Chondrocyte (in vitro differentiated cells): ENCODE measurements around the gene PTGES. TPM values are rescaled to one million over a fixed set of nuclear protein-coding genes. Genes with fewer than 3 reads are reported as not detected.
A peak's percentile ranks its signal among the peaks of the same experiment; 100 is the strongest.
"Not testable (repeated sequence)": the region's sequence is repeated elsewhere in the genome, so short reads cannot be mapped to it uniquely, and the experiment has no call there.

Source experiments
- DNase-seq: peaks from one replicate; pipeline ENCODE4 v3.0.0; 2021; ENCODE audit warnings: mixed read lengths, low spot score
- H3K27ac Mint-ChIP-seq: one replicate; pipeline ENCODE4 v1.8.0; 2021; ENCODE audit warnings: mild to moderate bottlenecking, moderate library complexity, mixed read lengths; ENCODE audit not compliant: unreplicated experiment
- H3K27me3 Mint-ChIP-seq: 2 replicates; pipeline ENCODE4 v1.8.0; 2021; ENCODE audit warnings: low read depth, mixed read lengths
- H3K36me3 Mint-ChIP-seq: 2 replicates; pipeline ENCODE4 v1.8.0; 2021; ENCODE audit warnings: low read depth, mixed read lengths
- H3K4me1 Mint-ChIP-seq: 2 replicates; pipeline ENCODE4 v1.8.0; 2021; ENCODE audit warnings: low read depth, mild to moderate bottlenecking, mixed read lengths
- H3K4me3 Mint-ChIP-seq: one replicate; pipeline ENCODE4 v1.8.0; 2021; ENCODE audit warnings: mild to moderate bottlenecking, moderate library complexity, mixed read lengths; ENCODE audit not compliant: unreplicated experiment
- H3K9me3 Mint-ChIP-seq: 2 replicates; pipeline ENCODE4 v1.8.0; 2021; ENCODE audit warnings: low read depth, mixed read lengths
- CTCF ChIP-seq: fragments of 200-600 bp; sonication (generic); IDR thresholded peaks from 2 replicates; pipeline ENCODE4 v1.5.0; 2021; ENCODE audit warnings: antibody characterized with exemption, mild to moderate bottlenecking, moderate library complexity
- total RNA-seq: library from RNA; stranded (reverse); gene quantifications from 3 replicates; pipeline ENCODE4 v1.2.1, GENCODE V29; 2021

The PTGES gene
- total RNA-seq, 1 donor from 2014 or later, result 1.3 TPM

DNA sequence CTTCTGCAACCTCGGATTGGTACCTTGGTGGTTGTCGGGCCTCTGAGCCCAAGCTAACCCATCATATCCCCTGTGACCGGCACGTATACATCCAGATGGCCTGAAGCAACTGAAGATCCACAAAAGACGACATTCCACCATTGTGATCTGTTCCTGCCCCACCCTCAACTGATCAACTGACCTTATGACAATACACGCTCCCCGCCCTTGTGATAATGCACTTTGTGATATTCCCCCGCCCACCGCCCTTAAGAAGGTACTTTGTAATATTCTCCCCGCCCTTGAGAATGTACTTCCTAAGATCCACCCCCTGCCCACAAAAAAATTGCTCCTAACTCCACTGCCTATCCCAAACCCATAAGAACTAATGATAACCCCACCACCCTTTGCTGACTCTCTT is 33.6 kb upstream of the PTGES start:
- no peaks in the 10 kb centered on the region for H3K36me3 Mint-ChIP-seq
- DNase-seq, result no peak
- H3K4me3 Mint-ChIP-seq, result no peak overlapping the region
- peaks cover 20% of the 10 kb centered on the region for H3K27me3 Mint-ChIP-seq
- TF ChIP-seq CTCF, result no peak
- H3K27ac Mint-ChIP-seq, result no peak overlapping the region
- peaks cover 7% of the 10 kb centered on the region for H3K4me1 Mint-ChIP-seq
- H3K9me3 Mint-ChIP-seq, result no peaks in the 10 kb centered on the region

DNA sequence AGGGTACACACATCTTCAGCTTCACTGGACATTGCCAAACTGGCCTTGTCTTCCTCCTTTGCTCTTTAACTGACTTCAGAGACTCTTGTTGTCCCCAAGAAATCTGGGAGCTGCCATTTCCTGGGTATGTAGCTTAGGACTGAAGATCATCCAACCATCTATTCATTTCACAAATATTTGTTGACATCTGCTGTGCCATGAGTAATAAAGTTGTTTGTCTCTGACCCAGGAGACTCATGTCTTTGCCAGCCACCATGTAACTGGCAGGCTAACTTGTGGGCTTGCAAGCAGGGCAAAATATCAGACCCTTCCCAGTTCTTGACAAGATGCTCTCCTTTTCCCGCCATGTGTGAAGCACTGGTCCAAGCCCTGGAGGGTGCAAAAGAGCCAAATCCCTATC is 33.0 kb upstream of the PTGES start:
- no peak for TF ChIP-seq CTCF
- Mint-ChIP-seq H3K4me1 (peaks cover 7% of the 10 kb centered on the region), H3K4me3 (no peak overlapping the region), H3K27ac (no peak overlapping the region), H3K27me3 (peaks cover 20% of the 10 kb centered on the region), H3K36me3 (no peaks in the 10 kb centered on the region), H3K9me3 (no peaks in the 10 kb centered on the region)
- no peak for DNase-seq

DNA sequence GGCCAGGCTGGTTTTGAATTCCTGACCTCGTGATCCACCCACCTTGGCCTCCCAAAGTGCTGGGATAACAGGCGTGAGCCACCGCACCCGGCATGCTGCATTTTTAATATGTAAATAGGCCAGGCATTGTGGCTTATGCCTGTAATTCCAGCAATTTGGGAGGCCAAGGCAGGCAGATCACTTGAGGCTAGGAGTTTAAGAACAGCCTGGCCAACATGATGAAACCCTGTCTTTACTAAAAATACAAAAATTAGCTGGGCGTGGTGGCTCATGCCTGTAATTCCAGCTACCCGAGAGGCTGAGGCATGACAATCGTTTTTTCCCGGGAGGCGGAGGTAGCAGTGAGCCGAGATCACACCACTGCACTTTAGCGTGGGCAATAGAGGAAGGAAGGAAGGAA is 32.1 kb upstream of the PTGES start:
- not testable (repeated sequence) for H3K9me3 Mint-ChIP-seq, H3K4me1 Mint-ChIP-seq, DNase-seq, H3K36me3 Mint-ChIP-seq, H3K4me3 Mint-ChIP-seq, H3K27ac Mint-ChIP-seq
- H3K27me3 Mint-ChIP-seq, result peaks cover 15% of the 10 kb centered on the region

DNA sequence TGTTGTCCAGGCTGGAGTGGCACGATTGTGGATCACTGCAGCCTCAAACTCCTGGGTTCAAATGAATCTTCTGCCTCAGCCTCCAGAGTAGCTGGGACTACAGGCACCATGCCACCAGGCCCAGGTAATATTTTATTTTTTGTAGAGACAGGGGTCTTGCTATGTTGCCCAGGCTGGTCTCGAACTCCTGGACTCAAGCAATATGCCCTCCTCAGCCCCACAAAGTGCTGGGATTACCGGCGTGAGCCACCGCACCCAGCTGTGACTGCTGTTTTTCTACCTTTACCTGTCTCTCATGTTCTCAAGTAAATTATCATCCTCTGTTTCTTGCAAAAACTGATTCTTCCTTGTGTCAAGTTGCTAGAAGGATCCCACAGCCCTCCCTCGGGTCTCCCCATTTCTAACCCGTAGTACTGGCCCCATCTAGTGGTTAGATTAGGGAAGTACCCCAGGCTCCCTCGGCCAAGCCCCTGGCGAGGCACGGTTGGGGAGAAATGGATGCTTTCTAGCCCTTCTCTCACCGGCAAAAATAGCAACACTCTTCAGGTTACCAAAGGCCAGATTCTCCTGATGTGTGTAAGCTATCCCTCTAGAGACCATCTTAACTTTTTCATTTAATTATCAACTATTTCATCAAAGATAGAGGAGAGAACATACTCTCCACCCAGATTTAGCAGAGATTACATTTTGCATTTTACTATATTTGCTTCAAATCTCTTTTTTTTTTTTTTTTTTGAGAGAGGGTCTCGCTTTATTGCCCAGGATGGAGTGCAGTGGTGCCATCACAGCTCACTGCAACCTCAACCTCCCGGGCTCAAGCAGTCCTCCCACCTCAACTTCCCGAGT is 30.9 kb upstream of the PTGES start:
- H3K27me3 Mint-ChIP-seq, result peaks cover 18% of the 10 kb centered on the region
- peak; percentile 95 for TF ChIP-seq CTCF
- H3K36me3 Mint-ChIP-seq, result no peaks in the 10 kb centered on the region
- H3K9me3 Mint-ChIP-seq, result no peaks in the 10 kb centered on the region
- no peak for DNase-seq
- no peak overlapping the region for H3K4me3 Mint-ChIP-seq
- H3K4me1 Mint-ChIP-seq, result peaks cover 4% of the 10 kb centered on the region
- H3K27ac Mint-ChIP-seq, result no peak overlapping the region

DNA sequence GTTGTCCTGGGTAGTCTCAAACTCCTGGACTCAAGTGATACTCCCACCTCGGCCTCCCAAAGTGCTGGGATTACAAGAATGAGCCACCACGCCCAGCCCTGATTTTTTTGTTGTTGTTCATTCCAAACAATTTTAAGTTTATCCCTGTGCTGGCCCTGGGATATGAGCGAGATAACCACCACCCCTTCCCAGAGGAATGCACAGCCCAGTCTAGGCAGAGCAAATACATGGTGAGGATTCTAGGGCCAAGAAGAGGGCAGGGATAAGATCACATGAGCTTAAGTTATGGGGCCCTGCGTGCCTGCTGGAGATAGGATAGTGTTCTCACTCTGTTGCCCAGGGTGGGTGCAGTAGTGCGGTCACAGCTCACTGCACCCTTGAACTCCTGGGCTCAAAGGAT is 29.1 kb upstream of the PTGES start:
- no peak overlapping the region for H3K4me3 Mint-ChIP-seq
- no peak overlapping the region for H3K27ac Mint-ChIP-seq
- H3K36me3 Mint-ChIP-seq, result no peaks in the 10 kb centered on the region
- TF ChIP-seq CTCF, result no peak
- DNase-seq, result no peak
- peaks cover 10% of the 10 kb centered on the region for H3K27me3 Mint-ChIP-seq
- H3K9me3 Mint-ChIP-seq, result no peaks in the 10 kb centered on the region
- peaks cover 12% of the 10 kb centered on the region for H3K4me1 Mint-ChIP-seq

DNA sequence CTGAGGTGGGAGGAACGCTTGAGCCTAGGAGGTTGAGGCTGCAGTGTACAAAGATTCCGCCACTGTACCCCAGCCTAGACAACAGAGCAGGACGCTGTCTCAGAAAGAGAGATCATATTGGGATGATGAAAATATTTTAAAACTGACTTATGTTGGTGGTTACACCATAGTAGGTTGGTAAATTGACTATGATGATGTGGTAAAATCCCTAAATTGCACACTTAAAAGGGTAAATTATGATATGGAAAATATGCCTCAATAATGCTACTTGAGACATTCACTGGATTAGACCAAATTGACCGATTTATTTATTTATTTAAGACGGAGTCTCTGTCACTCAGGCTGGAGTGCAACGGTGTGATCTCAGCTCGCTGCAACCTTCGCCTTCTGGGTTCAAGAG is 28.3 kb upstream of the PTGES start:
- Mint-ChIP-seq H3K36me3 (no peaks in the 10 kb centered on the region), H3K27ac (no peak overlapping the region), H3K4me3 (no peak overlapping the region), H3K9me3 (no peaks in the 10 kb centered on the region), H3K27me3 (peaks cover 3% of the 10 kb centered on the region), H3K4me1 (peaks cover 18% of the 10 kb centered on the region)
- TF ChIP-seq CTCF, result no peak
- DNase-seq, result no peak
